ENCODE measurements around the gene MTUS2. TPM values are rescaled to one million over a fixed set of nuclear protein-coding genes. Genes with fewer than 3 reads are reported as not detected.
A peak's percentile ranks its signal among the peaks of the same experiment; 100 is the strongest.

Gene MTUS2
- total and polyA plus RNA-seq, 8 donors: 0.12 to 28.1 (median 3.5) TPM; not detected in 1

DNA sequence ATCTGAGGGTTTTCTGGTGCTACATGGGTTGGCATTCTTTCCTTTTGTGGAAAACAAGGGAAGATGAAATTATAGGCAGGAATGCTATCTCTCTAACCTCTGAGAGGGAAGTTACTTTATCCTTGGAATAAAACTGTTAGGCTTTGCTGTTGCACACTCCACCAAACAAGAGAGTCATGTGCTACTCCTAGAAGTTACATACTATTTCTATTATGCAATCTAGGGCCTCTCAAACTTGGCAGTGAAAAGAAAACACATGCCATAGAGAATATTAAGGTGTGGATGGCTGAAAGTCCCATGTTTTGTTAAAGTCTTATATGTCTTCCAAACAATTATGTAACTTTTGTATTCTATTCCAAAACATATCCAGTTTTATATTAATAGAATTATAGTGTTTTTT lies 407.4 kb downstream of the MTUS2 start:
- DNase-seq: peak in 1 of 2 donors; percentile 52
- TF ChIP-seq POLR2AphosphoS5 (IDR thresholded peaks at IDR 0.05): no peak
- no peak for TF ChIP-seq POLR2A (IDR thresholded peaks at IDR 0.05)
- TF ChIP-seq EP300 (IDR thresholded peaks at IDR 0.05): no peak
- TF ChIP-seq, protein P1, sequence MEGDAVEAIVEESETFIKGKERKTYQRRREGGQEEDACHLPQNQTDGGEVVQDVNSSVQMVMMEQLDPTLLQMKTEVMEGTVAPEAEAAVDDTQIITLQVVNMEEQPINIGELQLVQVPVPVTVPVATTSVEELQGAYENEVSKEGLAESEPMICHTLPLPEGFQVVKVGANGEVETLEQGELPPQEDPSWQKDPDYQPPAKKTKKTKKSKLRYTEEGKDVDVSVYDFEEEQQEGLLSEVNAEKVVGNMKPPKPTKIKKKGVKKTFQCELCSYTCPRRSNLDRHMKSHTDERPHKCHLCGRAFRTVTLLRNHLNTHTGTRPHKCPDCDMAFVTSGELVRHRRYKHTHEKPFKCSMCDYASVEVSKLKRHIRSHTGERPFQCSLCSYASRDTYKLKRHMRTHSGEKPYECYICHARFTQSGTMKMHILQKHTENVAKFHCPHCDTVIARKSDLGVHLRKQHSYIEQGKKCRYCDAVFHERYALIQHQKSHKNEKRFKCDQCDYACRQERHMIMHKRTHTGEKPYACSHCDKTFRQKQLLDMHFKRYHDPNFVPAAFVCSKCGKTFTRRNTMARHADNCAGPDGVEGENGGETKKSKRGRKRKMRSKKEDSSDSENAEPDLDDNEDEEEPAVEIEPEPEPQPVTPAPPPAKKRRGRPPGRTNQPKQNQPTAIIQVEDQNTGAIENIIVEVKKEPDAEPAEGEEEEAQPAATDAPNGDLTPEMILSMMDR (IDR thresholded peaks at IDR 0.05): no peak
- H3K4me3 ChIP-seq: no peak overlapping the region
- intact Hi-C loops (cut with DNase I; ENCODE audit: low total_unique reads): no loop called here
- no peaks in the 10 kb centered on the region for H3K4me1 ChIP-seq
- H3K9me3 ChIP-seq: peaks cover 5 to 15% (median 13%) of the 10 kb centered on the region in 4 donors
- no peak overlapping the region for H3K27ac ChIP-seq
- H3K27me3 ChIP-seq: no peaks in the 10 kb centered on the region
- no peaks in the 10 kb centered on the region for H3K36me3 ChIP-seq

DNA sequence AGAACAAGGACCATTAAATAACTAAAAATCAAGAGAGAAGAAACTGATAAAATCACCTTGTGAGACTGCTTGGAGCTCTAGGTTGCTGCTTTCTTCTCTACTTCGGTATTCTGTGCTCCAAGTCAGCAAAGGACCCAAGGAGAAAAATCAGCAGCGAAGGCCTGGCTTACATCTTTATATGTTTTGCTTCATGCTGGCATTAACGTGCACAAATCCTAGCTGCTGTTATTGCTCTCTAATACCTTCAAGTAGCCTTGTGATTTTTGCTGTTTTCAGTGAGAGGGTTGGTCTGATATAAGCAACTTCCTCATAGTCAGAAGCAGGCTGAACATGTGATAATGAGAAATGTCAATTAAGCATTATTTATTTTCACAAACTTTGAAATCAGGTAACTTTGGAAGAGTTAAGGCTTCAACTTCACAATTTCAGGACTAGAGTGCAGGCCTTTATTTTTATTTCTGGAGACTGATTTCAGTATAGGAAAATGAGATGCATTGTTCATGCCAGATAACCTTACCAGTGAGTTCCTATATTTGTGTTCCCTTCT lies 410.2 kb downstream of the MTUS2 start:
- no peaks in the 10 kb centered on the region for H3K4me1 ChIP-seq
- no peak for DNase-seq
- intact Hi-C loops (cut with DNase I; ENCODE audit: low total_unique reads): no loop called here
- WGBS, 5 donors: 48 to 85% (median 70%) methylated on average over 3 of the region's 3 CpGs
- H3K27me3 ChIP-seq: no peaks in the 10 kb centered on the region
- no peak overlapping the region for H3K27ac ChIP-seq
- H3K36me3 ChIP-seq: no peaks in the 10 kb centered on the region
- H3K9me3 ChIP-seq: no peaks in the 10 kb centered on the region
- TF ChIP-seq POLR2AphosphoS5 (IDR thresholded peaks at IDR 0.05) (no peak), POLR2A (IDR thresholded peaks at IDR 0.05) (no peak), EP300 (IDR thresholded peaks at IDR 0.05) (no peak)
- TF ChIP-seq, protein P1 (IDR thresholded peaks at IDR 0.05): no peak
- H3K4me3 ChIP-seq: no peak overlapping the region

DNA sequence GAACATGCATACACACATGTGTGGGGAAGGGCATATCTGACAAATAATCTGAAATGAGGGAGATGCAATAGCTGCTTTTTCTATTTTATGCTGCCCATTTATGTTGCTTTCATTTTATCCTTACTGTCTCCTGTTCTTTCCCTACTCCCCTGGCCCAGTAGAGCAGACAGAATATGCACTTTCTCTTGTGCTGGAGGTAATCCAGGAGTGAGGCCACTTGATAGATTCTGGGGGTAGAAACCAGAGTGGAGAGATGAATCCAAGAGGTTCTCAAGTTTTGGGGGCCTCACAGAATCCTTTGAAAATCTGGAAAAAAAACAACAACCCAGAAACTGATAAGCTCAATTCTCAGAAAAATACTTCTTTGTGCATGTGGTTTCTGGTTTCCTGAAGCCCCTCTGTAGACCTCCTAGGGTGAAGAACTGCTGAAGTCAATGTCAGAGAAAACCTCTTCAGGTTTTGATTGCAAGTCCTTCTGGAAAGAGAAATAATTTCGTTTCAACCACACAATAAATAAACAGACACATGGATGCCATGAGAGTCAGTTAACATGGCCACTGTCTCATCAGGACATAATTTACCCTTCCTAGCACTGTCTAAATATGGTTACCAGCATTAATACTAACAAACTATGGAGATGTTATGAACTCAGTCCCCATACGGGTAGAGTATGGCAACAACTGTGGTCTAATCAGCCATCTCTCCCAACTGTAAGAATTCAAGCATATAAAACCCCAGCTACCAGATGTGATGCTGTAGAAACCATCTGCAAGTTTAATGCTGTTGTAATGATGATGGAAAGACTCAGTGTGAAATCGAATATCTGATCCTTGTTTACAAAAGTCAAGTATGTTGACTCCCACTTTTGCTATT lies 419.8 kb downstream of the MTUS2 start:
- intact Hi-C loops (cut with DNase I; ENCODE audit: low total_unique reads): no loop called here
- no peaks in the 10 kb centered on the region for H3K36me3 ChIP-seq
- TF ChIP-seq POLR2A (IDR thresholded peaks at IDR 0.05) (no peak), EP300 (IDR thresholded peaks at IDR 0.05) (no peak), POLR2AphosphoS5 (IDR thresholded peaks at IDR 0.05) (no peak)
- TF ChIP-seq, protein P1 (IDR thresholded peaks at IDR 0.05): no peak
- 38 to 55% (median 48%) methylated on average over 3 of the region's 3 CpGs for WGBS, 5 donors
- no peak overlapping the region for H3K27ac ChIP-seq
- no peak for DNase-seq
- H3K4me3 ChIP-seq: no peak overlapping the region
- no peaks in the 10 kb centered on the region for H3K27me3 ChIP-seq
- no peaks in the 10 kb centered on the region for H3K4me1 ChIP-seq
- H3K9me3 ChIP-seq: no peaks in the 10 kb centered on the region

DNA sequence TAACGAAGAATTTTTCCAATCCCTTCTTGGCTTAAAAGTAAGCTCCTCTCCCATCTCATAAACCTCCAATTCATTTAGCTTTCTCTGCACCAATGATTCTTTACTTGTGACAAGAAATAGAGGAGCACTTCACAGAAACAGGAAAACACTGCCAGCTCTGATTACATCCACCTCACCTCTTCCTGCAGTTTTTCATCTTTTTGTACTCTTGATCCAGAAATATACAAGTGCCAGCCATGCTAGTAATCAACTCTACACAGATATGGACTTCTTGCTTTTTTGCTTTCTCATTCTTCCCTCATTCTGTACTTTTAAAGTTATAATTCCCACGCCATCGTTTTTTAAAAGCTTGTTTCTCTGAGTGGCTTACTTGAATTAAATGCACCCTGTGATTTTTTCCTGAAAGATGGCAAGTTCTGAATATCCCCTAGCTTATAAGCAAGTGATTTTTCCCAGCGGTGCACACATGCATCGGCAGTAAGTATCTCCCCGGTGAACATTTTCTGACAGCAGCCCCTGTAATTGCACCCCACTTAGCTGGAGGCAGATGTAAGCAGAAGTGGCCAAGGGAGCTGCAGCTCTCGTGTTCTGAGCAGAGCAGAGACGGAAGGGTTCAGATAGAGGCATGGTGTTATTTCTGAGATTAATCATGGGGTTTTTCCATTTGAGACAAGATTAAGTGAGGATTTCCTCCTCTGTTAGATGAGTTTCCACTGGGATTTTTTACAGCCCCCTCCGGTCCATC lies 434.7 kb downstream of the MTUS2 start:
- peak in 1 of 2 donors; percentile 4 for DNase-seq
- Histone ChIP-seq H3K27me3 (no peaks in the 10 kb centered on the region), H3K4me1 (no peaks in the 10 kb centered on the region), H3K27ac (no peak overlapping the region), H3K4me3 (no peak overlapping the region), H3K9me3 (peaks cover 0 to 3% (median 2%) of the 10 kb centered on the region in 4 donors), H3K36me3 (no peaks in the 10 kb centered on the region)
- WGBS, 5 donors: 29 to 57% (median 53%) methylated on average over 9 of the region's 9 CpGs
- TF ChIP-seq, protein P1 (IDR thresholded peaks at IDR 0.05): no peak
- TF ChIP-seq POLR2A (IDR thresholded peaks at IDR 0.05): no peak
- TF ChIP-seq EP300 (IDR thresholded peaks at IDR 0.05): no peak
- no peak for TF ChIP-seq POLR2AphosphoS5 (IDR thresholded peaks at IDR 0.05)
- intact Hi-C loops (cut with DNase I; ENCODE audit: low total_unique reads): no loop called here

Data from stomach (tissue), 9 donors.